GM19025 (cell line): ENCODE results near the gene MUSK.
"Not testable (repeated sequence)": the region's sequence is repeated elsewhere in the genome, so short reads cannot be mapped to it uniquely, and the experiment has no call there.

ENCODE experiments used
- ATAC-seq: cut with Tn5 transposase; IDR thresholded peaks from one replicate; pipeline ENCODE4 v1.9.1; 2021; ENCODE audit warnings: mild to moderate bottlenecking, low read depth, moderate library complexity; ENCODE audit not compliant: unreplicated experiment

Gene MUSK

DNA sequence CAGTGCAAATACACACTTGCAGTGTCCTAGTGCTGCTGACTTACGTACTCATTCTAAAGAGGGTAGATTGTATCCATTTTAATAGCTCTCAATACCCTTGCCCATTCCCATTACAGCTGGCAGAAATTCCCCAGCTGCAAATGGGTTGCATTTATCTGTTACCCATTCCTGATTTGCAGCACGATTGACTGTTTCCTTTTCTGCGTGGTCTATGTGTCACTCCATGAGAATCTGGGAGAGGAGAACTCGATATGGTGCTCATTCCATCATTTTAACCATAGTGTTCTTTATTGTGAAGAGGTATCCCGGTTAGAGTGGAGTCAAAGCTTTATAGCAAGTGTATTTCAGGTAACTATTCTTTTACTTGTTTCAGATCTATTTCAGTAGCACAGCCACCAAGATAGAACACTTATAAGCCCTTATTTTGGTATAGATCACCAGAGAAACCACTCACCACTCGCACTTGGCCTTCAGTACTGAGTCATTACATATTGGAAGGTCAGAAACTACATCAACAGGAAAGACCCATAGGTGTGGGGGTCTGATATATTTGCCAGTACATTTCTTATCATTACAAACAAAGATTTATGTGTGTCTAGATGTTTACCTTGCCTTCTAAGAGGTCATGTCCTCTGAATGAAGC lies 139.5 kb downstream of the MUSK start:
- ATAC-seq, result peak; percentile 45

- peak; percentile 92 for ATAC-seq
These were observed 140.0 kb downstream of the MUSK start for GRCh38 chr9:110808599-110808980.

- ATAC-seq, result peak; percentile 38
These were observed 140.5 kb downstream of the MUSK start for GRCh38 chr9:110809038-110809595.

DNA sequence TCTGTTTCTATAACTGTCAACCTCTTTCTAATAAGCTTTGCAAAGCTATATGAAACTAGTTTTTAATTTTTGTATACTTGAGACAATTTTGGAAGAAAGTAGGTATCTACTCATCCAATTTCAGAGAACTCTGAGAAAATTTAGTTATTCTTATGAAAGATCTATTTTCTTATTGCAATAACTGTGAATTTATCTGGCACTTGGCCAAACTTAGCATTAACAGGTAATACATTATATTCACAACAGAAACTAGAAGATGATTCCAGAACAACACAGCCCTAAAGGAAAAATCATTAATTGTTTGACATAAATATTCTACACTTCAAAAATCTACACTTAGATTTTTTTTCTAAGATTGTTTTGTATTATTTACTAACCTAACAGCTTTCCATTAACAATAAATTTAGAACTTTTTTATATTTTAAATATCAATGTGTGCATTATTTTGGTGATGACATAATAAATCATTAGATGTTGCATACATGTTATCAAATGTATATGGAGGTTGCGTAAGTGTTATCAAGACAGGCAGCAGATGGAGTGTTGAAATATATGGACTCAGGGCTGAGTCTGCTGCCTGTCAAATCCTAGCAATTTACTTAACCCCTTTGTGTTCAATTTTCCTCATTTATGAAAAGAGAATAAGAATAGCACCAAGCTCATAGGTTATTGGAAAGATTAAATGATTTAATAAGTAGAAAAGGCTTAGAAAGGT lies 141.8 kb downstream of the MUSK start:
- ATAC-seq, result no peak

DNA sequence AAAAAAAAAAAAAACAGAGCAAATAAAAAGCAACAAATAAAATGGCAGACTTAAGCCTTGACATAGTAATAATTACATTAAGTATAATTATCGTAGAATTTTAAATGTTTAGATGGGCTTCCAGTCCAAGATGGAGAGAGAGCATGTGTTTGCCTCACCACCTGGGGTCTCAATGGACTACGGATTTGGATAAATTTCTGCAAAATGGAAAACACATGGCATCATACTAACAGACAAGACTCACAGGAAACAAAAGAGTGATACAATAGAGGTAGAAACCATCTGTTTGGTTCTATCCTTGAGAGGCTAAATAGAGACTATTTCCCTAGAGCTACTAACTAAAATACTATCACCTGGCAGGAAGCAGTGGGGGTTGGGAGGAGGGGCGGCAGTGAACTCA lies 144.3 kb downstream of the MUSK start:
- no peak for ATAC-seq

DNA sequence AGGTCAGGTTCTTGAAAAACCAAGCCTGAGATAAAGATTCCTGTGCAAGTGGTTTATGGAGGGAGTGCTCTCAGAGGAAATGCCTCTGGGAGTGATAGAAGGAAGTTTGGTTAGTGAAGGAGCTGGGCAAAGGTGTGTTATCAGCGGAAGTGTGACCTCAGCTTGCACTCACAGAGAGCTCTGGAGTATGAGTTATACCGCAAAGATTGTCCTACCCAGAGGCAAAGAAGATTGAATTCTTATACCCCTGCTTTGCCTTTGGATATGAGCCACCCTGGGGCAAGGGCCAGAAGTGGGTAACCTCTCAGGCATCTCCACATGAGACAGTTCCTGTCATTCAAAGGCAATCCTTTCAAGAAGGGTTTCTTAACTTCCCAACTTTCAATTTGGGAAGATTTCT lies 145.6 kb downstream of the MUSK start:
- no peak for ATAC-seq

DNA sequence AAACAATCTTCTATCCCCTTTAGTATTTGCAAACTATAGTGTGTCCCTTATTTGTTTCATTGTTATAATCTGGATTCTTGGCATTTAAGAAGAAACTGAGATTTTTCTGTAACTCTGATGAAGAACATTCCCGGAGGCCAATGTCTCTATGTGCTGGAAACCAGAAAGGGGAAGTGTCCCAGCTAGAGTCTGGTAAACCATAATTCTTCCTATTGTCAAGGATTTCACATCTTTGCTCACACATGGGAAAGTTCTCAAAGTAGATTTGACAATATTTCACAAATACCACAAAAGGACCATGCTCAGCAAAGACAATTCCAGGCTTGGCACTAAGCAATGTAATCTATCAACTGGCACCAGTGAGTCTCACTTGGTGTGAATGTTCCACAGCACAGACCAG lies 146.8 kb downstream of the MUSK start:
- ATAC-seq, result no peak

DNA sequence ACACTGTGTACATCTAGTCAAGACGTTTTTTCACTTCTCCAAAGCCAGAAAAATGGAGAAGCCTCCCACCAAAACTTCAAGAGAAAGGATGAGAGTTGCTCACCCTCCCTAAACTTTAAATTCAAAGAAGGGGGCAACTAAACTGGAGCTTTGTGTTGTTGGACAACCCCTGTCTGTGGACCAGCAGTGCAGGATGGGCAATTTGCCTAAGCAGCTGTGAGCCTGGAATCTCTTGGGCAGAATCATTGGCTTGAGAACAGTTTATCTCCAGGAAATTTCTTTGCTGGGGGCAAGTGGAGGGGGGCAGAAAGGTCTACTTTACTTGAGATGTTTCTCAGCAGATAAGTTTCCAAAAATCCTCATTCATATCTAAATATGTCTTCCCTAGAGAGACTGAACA lies 151.8 kb downstream of the MUSK start:
- no peak for ATAC-seq

DNA sequence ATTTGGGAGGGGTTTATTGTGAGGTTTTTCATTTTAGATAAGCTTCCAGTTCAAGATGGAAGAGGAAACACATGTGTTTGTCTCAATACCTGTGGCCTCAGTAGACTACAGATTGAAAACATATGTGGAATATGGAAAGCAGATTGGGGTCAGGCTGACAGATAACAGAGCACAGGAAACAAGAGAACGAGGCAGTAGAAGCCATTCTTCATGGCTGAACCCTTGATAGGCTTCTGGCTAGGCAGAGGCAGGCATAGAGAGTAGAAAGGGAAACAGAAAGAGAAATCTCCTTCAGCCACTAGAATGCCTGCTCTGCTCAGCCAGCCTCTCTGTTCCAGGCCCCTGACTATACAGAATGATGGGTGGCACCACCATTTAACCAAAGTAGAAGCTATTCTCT lies 152.5 kb downstream of the MUSK start:
- peak; percentile 98 for ATAC-seq

GRCh38 chr9:110825129-110825528 lies 156.5 kb downstream of the MUSK start:
- not testable (repeated sequence) for ATAC-seq

DNA sequence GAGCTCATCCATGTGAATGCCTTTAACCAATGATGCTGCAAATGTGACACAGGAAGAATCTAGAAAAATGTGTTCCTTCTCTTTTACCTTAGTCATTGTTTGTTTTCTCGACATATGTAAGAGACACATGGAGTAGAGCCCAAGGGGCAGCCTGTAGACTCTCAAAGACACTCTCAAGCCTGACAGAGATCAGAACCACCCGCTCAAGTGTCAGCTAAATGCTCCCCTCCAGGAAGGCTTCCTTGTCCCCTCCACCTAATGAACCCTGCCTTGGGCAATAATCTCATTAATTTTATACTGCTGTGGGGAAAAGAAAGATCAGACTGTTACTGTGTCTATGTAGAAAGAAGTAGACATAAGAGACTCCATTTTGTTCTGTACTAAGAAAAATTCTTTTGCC lies 157.4 kb downstream of the MUSK start:
- ATAC-seq, result no peak

- not testable (repeated sequence) for ATAC-seq
These were observed 157.8 kb downstream of the MUSK start for GRCh38 chr9:110826400-110826799.

GRCh38 chr9:110828264-110828663 lies 159.7 kb downstream of the MUSK start:
- no peak for ATAC-seq

GRCh38 chr9:110830495-110830894 lies 161.9 kb downstream of the MUSK start:
- no peak for ATAC-seq

DNA sequence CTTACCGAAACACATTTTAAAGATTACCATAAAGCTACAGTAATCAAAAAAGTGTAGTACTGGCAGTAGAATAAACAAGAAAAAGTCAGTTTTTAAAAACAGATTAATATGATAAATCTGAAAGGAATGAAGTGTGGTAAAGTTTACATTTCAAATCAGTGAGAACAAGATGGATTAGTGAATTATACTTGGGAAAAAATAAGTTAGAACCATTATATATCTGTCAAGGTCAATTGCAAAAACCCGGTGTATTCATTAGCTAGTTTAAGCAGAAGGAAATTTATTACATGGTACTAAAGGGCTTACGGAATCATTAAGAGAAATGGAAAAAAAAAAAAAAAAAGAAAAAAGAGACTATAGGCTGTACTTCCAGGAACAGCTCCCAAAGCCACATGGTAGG lies 164.3 kb downstream of the MUSK start:
- no peak for ATAC-seq

GRCh38 chr9:110835404-110835803 lies 166.8 kb downstream of the MUSK start:
- no peak for ATAC-seq

- no peak for ATAC-seq
These were observed 167.3 kb downstream of the MUSK start for GRCh38 chr9:110835859-110836271.

DNA sequence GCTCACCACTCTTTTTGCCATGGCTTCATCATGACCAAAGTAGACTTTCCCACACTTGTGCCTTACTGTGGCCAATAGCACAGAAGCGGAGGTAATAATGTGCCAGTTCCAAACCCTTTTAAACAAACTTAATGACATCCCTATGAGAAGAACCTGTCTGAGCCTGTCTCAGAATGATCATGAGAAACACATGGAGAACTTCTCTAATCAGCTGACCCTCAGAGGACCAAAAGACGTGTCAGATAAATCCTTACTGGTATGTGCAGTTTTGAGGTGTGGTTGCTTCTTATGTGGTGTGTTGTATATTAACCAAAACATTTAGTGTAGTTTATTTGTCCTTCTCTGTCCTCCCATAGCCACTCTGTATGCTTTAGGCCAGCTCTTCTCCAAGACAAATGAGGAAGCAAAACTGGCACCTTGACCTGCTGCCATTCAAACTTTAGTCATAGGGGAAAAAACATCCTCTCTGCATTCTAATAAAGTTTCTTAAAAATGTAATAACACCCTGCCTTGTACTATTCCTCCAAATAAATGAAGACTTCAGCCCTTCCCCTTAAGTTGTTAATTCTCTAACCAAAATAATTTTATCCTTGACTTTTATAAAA lies 168.9 kb downstream of the MUSK start:
- ATAC-seq, result no peak

DNA sequence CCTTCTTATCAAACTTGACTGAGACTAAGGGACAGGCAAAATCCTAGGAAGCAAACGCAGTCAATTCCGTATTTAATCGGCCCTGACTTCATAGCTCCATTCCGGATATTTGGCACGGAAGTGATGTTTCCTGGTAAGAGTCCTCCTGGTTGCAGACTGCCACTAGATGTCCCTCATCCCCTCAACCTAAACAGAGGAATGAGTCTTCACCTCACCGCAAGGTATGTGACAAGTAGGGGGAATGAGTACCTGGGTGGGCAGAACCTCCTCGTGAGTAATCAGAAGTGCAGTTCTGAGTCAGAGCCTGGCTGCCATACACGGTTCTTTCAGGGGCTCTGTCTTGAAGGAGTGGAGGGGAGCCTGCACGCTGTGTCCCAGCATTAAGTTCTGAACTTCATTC lies 173.6 kb downstream of the MUSK start:
- no peak for ATAC-seq

DNA sequence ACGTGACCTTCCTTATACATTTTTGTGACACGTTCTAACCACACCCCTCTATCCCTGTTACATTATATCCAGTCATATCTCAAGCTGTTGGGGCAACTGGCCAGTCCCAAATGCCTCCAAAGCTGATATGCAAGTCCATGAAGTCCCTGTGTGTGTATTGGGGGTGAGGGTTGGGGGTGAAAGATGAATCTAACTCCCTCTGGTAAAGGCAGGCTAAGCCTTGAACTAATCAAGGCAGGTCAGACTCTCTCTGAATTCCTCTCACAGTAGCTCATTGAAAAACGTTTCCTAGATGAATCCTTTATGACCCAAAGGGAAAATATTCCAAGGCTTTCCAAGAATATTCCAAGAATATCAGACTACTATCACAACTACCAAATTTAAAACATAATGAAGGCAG lies 174.4 kb downstream of the MUSK start:
- ATAC-seq, result no peak

- ATAC-seq, result no peak
These were observed 175.5 kb downstream of the MUSK start for GRCh38 chr9:110844121-110844520.

DNA sequence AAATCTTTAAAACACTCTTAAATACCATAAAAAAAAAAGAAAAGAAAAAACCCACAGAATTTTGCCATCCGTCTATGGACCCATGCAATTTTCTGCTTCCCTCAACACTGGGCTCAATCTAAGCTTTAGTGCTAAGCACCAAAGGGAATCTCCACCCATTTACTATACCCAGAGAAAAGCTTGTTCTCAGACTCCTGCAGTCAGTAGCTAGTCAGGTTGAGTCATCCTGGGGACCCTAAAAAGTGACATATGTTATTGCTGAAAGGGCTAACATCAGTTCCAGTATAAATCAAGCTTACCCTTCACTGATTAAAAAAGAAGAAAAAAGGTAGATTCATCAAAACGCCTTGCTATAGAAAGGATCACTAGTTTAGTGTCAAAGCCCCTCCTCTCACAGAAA lies 177.6 kb downstream of the MUSK start:
- no peak for ATAC-seq
